GM12878 (cell line): Measurements from ENCODE around the gene BICDL2. TPM values are rescaled to one million over a fixed set of nuclear protein-coding genes. Genes with fewer than 3 reads are reported as not detected.

Experiments used
- BHLHE40 ChIP-seq, 2 experiments: fragments of 450-650 bp in 1 of 2; IDR thresholded peaks; 2 replicates each; pipeline ENCODE4 v1.6.1; 2011 to 2017; ENCODE audit warnings: low read depth in 2 of 2, borderline replicate concordance in 1 of 2, improper control_type of control experiment in 1 of 2, low read length in 1 of 2, mild to moderate bottlenecking in 1 of 2
- BRCA1 ChIP-seq: IDR thresholded peaks from 2 replicates; pipeline ENCODE4 v1.6.1; 2011; ENCODE audit warnings: low read depth, low read length, improper control_type of control experiment
- DPF2 ChIP-seq: fragments of 450-650 bp; IDR thresholded peaks from 2 replicates; pipeline ENCODE4 v1.6.1; 2017; ENCODE audit warnings: mild to moderate bottlenecking
- GATAD2B ChIP-seq: fragments of 450-650 bp; conservative IDR thresholded peaks from 2 replicates; pipeline ENCODE4 v1.6.1; 2017; ENCODE audit warnings: low read depth, mild to moderate bottlenecking, moderate library complexity
- IRF4 ChIP-seq: IDR thresholded peaks from 2 replicates; pipeline ENCODE4 v1.6.1; 2011; ENCODE audit warnings: low read depth, low read length
- KAT2A ChIP-seq: conservative IDR thresholded peaks from 2 replicates; pipeline ENCODE4 v1.6.1; 2011; ENCODE audit warnings: low read depth, low read length; ENCODE audit not compliant: control insufficient read depth
- MTA2 ChIP-seq: fragments of 450-650 bp; IDR thresholded peaks from 2 replicates; pipeline ENCODE4 v1.6.1; 2016; ENCODE audit warnings: low read depth, mild to moderate bottlenecking, moderate library complexity
- NFYA ChIP-seq: IDR thresholded peaks from 2 replicates; pipeline ENCODE4 v1.6.1; 2011; ENCODE audit warnings: low read depth, mild to moderate bottlenecking, low read length, improper control_type of control experiment, borderline replicate concordance
- NFYB ChIP-seq: IDR thresholded peaks from 2 replicates; pipeline ENCODE4 v1.6.1; 2011; ENCODE audit warnings: low read depth, mild to moderate bottlenecking, low read length, improper control_type of control experiment, moderate library complexity; ENCODE audit not compliant: insufficient read depth
- NR2C1 ChIP-seq: fragments of 450-650 bp; IDR thresholded peaks from 2 replicates; pipeline ENCODE4 v1.6.1; 2017; ENCODE audit warnings: antibody characterized with exemption, mild to moderate bottlenecking, moderate library complexity
- POU2F2 ChIP-seq: IDR thresholded peaks from 3 replicates; pipeline ENCODE4 v1.6.1; 2011; ENCODE audit warnings: low read depth, mild to moderate bottlenecking, low read length, borderline replicate concordance
- SMAD5 ChIP-seq: IDR thresholded peaks from 2 replicates; pipeline ENCODE4 v1.6.1; 2016; ENCODE audit warnings: antibody characterized with exemption, low read depth
- SMARCA5 ChIP-seq: fragments of 450-650 bp; IDR thresholded peaks from 2 replicates; pipeline ENCODE4 v1.6.1; 2017; ENCODE audit warnings: mild to moderate bottlenecking
- YY1 ChIP-seq: IDR thresholded peaks from 2 replicates; pipeline ENCODE4 v1.6.1; 2011; ENCODE audit warnings: low read depth, mild to moderate bottlenecking, low read length
- ZNF207 ChIP-seq: fragments of 450-650 bp; IDR thresholded peaks from 2 replicates; pipeline ENCODE4 v1.6.1; 2014; ENCODE audit warnings: antibody characterized with exemption, mild to moderate bottlenecking, borderline replicate concordance
- polyA plus RNA-seq, 11 experiments: library from polyadenylated mRNA; depleted of rRNA in 4 of 11; unstranded in 6 of 11; stranded (reverse) in 5 of 11; fragments of >200 nt; fragmentation: Nextera tagmentation in 4 of 11; fragmentation: Illumina TruSeq in 1 of 11; extraction: Ambion mirVana in 4 of 11; extraction: Trizol in 1 of 11; gene quantifications; 1 replicate in 1 of 11; 2 replicates in 10 of 11; pipeline versions ENCODE4 v1.2.1 to v1.2.3, GENCODE V29; 2011 to 2016; ENCODE audit warnings: inconsistent platforms in 2 of 11, missing spikeins in 2 of 11, low read depth in 1 of 11
- total RNA-seq, 4 experiments: library from RNA; depleted of rRNA in 3 of 4; stranded (reverse); fragments of >200 nt in 3 of 4; fragmentation: Illumina TruSeq in 1 of 4; extraction: Trizol in 1 of 4; gene quantifications; 2 replicates each; pipeline versions ENCODE4 v1.2.1 to v1.2.3, GENCODE V29; 2013 to 2021
- TF ChIP-seq, protein P1 (sequence below): fragments of 450-650 bp; formaldehyde crosslinking; IDR thresholded peaks from 2 replicates; pipeline ENCODE4 v1.4.0; 2020; ENCODE audit warnings: mild to moderate bottlenecking, moderate library complexity
- TF ChIP-seq, protein P2 (sequence below): IDR thresholded peaks from 2 replicates; pipeline ENCODE4 v1.6.1; 2011; ENCODE audit warnings: low read depth, mild to moderate bottlenecking, low read length, moderate library complexity, borderline replicate concordance; ENCODE audit errors: extremely low read depth
- TF ChIP-seq, protein P3 (sequence below): IDR thresholded peaks from 2 replicates; pipeline ENCODE4 v1.6.1; 2011; ENCODE audit warnings: borderline replicate concordance, low read depth, mild to moderate bottlenecking, moderate library complexity, low read length; ENCODE audit not compliant: insufficient read depth, poor library complexity, severe bottlenecking
- TF ChIP-seq, protein P4 (sequence below): IDR thresholded peaks from 2 replicates; pipeline ENCODE4 v1.6.1; 2012; ENCODE audit warnings: improper control_type of control experiment, low read depth, low read length; ENCODE audit not compliant: insufficient replicate concordance

BICDL2 gene
- total and polyA plus RNA-seq, 10 of the 15 experiments (the other 5 are each of a cell fraction or from before 2014, with no cell fraction given): not detected

DNA sequence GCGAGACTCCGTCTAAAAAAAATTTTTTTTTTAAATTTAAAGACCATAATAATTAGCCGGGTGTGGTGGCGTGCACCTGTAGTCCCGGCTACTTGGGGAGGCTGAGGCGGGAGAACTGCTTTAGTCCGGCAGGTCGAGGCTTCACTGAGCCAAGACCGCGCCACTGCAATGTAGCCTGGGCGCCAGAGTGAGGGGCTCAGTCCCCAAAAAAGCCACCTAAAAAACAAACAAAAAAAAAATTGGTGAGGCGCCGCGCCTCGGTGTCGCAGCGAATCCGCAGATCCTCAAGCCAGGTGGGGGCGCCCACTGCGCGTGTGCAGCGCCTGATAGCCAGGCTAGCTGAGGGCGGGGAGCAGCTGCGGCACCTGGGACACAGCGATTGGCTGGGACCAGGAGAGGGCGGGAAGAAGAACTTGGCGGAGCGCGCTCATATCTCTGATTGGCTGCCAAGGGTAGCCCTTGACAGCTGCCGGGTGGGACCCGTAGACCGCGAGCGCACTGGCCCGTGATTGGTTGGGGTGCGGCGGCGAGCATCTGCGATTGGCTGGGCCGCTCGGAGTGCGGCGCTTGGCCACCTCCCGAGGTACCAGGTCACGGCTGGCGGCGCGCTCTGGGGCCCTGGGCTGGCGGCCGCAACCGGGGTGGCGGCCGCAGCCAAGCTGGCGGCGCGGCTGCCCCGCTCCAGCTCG lies 33.0 kb downstream of the BICDL2 start (continued):
- peak; percentile 15; the same call in 1 of the 2 replicates for TF ChIP-seq YY1
- TF ChIP-seq SMARCA5: no peak
- TF ChIP-seq IRF4: no peak
- TF ChIP-seq, protein P1, sequence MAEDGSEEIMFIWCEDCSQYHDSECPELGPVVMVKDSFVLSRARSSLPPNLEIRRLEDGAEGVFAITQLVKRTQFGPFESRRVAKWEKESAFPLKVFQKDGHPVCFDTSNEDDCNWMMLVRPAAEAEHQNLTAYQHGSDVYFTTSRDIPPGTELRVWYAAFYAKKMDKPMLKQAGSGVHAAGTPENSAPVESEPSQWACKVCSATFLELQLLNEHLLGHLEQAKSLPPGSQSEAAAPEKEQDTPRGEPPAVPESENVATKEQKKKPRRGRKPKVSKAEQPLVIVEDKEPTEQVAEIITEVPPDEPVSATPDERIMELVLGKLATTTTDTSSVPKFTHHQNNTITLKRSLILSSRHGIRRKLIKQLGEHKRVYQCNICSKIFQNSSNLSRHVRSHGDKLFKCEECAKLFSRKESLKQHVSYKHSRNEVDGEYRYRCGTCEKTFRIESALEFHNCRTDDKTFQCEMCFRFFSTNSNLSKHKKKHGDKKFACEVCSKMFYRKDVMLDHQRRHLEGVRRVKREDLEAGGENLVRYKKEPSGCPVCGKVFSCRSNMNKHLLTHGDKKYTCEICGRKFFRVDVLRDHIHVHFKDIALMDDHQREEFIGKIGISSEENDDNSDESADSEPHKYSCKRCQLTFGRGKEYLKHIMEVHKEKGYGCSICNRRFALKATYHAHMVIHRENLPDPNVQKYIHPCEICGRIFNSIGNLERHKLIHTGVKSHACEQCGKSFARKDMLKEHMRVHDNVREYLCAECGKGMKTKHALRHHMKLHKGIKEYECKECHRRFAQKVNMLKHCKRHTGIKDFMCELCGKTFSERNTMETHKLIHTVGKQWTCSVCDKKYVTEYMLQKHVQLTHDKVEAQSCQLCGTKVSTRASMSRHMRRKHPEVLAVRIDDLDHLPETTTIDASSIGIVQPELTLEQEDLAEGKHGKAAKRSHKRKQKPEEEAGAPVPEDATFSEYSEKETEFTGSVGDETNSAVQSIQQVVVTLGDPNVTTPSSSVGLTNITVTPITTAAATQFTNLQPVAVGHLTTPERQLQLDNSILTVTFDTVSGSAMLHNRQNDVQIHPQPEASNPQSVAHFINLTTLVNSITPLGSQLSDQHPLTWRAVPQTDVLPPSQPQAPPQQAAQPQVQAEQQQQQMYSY (CRISPR knock-in tag): no peak
- no peak for TF ChIP-seq KAT2A
- no peak for TF ChIP-seq GATAD2B
- TF ChIP-seq, protein P2, sequence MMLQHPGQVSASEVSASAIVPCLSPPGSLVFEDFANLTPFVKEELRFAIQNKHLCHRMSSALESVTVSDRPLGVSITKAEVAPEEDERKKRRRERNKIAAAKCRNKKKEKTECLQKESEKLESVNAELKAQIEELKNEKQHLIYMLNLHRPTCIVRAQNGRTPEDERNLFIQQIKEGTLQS: no peak
- peak; percentile 24; the same call in 1 of the 3 replicates for TF ChIP-seq POU2F2
- TF ChIP-seq DPF2: peak; percentile 72
- TF ChIP-seq, protein P3, sequence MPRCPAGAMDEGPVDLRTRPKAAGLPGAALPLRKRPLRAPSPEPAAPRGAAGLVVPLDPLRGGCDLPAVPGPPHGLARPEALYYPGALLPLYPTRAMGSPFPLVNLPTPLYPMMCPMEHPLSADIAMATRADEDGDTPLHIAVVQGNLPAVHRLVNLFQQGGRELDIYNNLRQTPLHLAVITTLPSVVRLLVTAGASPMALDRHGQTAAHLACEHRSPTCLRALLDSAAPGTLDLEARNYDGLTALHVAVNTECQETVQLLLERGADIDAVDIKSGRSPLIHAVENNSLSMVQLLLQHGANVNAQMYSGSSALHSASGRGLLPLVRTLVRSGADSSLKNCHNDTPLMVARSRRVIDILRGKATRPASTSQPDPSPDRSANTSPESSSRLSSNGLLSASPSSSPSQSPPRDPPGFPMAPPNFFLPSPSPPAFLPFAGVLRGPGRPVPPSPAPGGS: no peak
- TF ChIP-seq MTA2: no peak
- TF ChIP-seq, protein P4, sequence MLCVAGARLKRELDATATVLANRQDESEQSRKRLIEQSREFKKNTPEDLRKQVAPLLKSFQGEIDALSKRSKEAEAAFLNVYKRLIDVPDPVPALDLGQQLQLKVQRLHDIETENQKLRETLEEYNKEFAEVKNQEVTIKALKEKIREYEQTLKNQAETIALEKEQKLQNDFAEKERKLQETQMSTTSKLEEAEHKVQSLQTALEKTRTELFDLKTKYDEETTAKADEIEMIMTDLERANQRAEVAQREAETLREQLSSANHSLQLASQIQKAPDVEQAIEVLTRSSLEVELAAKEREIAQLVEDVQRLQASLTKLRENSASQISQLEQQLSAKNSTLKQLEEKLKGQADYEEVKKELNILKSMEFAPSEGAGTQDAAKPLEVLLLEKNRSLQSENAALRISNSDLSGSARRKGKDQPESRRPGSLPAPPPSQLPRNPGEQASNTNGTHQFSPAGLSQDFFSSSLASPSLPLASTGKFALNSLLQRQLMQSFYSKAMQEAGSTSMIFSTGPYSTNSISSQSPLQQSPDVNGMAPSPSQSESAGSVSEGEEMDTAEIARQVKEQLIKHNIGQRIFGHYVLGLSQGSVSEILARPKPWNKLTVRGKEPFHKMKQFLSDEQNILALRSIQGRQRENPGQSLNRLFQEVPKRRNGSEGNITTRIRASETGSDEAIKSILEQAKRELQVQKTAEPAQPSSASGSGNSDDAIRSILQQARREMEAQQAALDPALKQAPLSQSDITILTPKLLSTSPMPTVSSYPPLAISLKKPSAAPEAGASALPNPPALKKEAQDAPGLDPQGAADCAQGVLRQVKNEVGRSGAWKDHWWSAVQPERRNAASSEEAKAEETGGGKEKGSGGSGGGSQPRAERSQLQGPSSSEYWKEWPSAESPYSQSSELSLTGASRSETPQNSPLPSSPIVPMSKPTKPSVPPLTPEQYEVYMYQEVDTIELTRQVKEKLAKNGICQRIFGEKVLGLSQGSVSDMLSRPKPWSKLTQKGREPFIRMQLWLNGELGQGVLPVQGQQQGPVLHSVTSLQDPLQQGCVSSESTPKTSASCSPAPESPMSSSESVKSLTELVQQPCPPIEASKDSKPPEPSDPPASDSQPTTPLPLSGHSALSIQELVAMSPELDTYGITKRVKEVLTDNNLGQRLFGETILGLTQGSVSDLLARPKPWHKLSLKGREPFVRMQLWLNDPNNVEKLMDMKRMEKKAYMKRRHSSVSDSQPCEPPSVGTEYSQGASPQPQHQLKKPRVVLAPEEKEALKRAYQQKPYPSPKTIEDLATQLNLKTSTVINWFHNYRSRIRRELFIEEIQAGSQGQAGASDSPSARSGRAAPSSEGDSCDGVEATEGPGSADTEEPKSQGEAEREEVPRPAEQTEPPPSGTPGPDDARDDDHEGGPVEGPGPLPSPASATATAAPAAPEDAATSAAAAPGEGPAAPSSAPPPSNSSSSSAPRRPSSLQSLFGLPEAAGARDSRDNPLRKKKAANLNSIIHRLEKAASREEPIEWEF: no peak
- peak; percentile 71 for TF ChIP-seq NFYA
- TF ChIP-seq SMAD5: no peak
- TF ChIP-seq BHLHE40 (IDR thresholded peaks at IDR 0.05; ENCODE audit: borderline replicate concordance in 1 of 2, low read depth in 2 of 2, low read length in 1 of 2): peak; percentile 23 to 62; a peak in 1 of 4 replicates
- no peak for TF ChIP-seq BRCA1
- TF ChIP-seq NR2C1: no peak
- TF ChIP-seq ZNF207: peak; percentile 48; the same call in 1 of the 2 replicates
- peak; percentile 99 for TF ChIP-seq NFYB
